Esophagus muscularis mucosa (tissue), 4 donors: Measurements from ENCODE around the gene TMEM134.

Experiments used
- CTCF ChIP-seq, 3 experiments: fragments of 200-600 bp in 2 of 3; fragments of 450-650 bp in 1 of 3; sonication (generic) in 2 of 3; IDR thresholded peaks; one replicate each; pipeline ENCODE4 v1.5.1; 2017 to 2019; ENCODE audit warnings: antibody characterized with exemption in 3 of 3, mild to moderate bottlenecking in 2 of 3, moderate library complexity in 1 of 3
- EP300 ChIP-seq: sonication (generic); formaldehyde crosslinking; IDR thresholded peaks from one replicate; pipeline ENCODE4 v1.6.1; 2017; ENCODE audit warnings: antibody characterized with exemption
- POLR2A ChIP-seq: fragments of 450-650 bp; IDR thresholded peaks from one replicate; pipeline ENCODE4 v1.6.1; 2017; ENCODE audit warnings: antibody characterized with exemption, moderate library complexity, mild to moderate bottlenecking, low read depth
- POLR2AphosphoS5 ChIP-seq, 2 donors: sonication (generic); formaldehyde crosslinking; IDR thresholded peaks; one replicate each; pipeline ENCODE4 v1.6.1; 2017; ENCODE audit warnings: antibody characterized with exemption in 2 of 2

GRCh38 chr11:67420147-67420645 is 48.9 kb downstream of the TMEM134 start:
- TF ChIP-seq CTCF (IDR thresholded peaks at IDR 0.05) (no peak), POLR2A (no peak), POLR2AphosphoS5 (IDR thresholded peaks at IDR 0.05) (no peak), EP300 (no peak)
